HG03565 (cell line): ENCODE results near the gene ANKS6.

Source experiments
- ATAC-seq: cut with Tn5 transposase; IDR thresholded peaks from one replicate; pipeline ENCODE4 v1.9.1; 2021; ENCODE audit warnings: mild to moderate bottlenecking, moderate library complexity; ENCODE audit not compliant: unreplicated experiment

ANKS6 gene

DNA sequence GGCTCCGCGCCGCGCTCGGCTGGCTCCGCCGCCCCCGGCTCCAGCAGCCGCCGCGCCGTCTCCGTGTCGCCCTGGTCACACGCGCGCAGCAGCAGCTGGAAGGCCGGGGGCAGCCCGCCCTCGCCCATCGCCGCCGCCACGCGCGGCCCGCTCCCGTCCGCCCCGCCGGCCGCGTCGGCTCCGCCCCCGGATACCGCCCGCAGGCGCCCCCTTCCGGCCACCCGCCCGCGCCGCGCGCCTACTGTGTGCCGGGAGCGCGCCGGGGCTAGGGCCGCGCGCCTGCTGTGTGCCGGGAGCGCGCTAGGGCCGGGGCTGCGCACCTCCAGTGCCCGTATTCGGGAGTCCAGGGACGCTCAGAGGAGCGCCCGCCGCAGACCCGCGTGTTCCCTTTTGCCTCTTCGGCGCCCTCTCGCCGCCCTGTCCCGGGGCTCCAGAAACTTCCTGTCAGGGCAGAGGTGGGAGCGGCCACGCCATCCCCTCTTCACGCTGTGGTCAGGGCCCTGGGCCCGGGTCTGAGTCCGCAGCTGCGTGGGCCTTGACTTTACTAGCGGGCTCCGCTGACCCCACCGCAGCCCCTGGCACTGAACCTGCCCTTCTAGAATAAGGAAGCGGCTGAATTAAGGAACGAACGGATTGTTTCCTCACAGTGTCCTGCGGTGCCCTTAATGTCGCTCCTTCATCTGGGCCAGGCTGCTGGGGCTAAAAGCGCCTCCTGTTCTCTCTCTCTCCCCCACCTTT is at the start of gene ANKS6:
ANKS6 (minus strand) TSS at position 192 of the 738 bp plus-strand sequence; CDS start at position 128, 64 bp downstream.
- peak; percentile 72 for ATAC-seq

DNA sequence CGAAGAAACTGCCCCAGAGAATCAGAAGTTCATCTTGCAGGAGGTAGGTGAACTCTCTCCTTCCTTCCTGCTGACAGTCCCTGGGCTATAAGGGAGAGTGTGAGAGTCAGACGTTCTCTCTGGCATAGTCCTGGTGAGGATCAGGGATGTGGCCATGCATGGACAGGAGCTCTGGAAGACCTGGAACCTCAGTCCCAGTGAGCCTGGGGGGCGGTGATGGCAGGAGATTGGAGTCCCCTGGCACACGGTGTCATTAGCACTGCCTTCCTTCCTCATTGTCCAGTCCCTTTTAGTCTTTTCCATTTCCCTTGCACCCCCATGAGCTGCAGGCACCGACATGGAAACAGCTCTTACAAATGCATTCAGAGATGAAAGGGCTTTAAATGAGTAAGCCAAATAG is 49.7 kb upstream of the ANKS6 start:
- no peak for ATAC-seq

DNA sequence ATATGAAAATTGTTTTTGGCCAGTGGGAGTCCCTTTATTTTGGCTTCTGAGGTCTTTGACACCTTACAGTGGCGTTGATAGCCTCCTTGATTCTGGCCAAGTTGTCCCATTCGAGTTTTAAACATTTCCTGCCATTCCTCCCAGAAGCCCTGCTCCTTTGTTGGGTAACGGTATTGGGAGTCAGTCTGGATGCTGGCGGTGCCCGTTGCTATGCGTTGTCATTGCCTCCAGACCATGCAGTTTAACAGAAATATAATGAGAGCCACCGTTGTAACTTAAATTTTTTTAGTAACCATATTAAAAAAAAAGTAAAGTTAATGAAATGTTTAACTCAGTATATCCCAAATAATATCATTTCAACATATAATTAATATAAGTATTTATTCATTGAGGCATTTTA is 46.2 kb upstream of the ANKS6 start:
- ATAC-seq, result no peak

GRCh38 chr9:98839724-98840123 is 43.4 kb upstream of the ANKS6 start:
- ATAC-seq, result no peak

- no peak for ATAC-seq
These were observed 42.7 kb upstream of the ANKS6 start for GRCh38 chr9:98838868-98839565.

DNA sequence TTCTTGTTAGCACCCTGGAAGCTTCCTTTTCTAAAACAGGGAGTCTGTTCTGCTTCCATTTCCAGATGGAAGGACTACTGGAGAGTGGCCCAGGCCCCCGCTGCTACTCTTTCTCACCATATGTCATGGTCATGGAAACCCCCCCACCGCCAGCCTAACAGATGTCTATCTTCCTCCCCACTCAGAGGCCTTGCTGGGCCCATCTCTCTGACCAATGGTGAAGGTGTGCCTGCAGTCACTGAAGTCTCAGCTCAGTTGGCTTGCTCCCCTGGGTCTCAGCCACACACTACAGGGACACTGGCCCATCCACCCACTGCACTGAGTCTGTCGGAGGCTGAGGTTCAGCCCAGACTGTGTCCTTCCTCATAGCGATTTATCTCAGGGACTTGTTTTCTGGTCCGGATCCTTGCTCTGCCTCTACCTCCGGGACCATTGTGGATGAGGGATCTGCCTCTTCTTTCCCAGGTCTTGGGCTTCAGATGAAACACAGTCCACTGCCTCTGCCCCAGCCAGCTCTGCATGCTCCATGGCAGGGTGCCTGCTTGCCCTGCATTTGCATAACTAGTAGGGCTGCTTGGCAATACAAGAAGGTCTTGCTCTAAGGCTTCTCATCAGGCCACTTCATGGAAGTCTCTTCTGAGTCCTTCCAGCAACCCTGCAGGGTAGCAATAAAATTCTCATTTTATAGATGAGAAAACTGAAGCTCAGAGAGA is 42.0 kb upstream of the ANKS6 start:
- ATAC-seq, result no peak

DNA sequence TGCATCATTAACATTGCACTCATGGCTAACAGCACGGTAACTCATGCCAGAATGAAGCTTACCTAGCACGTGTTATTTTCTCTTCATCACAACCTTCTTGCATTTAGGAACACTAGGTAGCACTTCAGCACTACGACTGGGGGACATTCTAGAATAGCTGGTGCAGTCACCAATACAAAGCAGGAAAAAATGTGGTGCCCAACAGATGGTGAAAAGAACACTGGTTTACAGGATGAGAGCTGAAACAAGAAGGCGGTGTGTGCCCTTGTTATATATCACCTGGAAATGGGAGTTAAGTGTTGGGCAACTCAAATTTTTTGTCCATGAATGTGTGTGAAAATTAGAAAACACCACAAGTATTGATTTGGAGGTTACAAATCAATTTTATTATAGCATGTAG is 41.2 kb upstream of the ANKS6 start:
- ATAC-seq, result no peak

DNA sequence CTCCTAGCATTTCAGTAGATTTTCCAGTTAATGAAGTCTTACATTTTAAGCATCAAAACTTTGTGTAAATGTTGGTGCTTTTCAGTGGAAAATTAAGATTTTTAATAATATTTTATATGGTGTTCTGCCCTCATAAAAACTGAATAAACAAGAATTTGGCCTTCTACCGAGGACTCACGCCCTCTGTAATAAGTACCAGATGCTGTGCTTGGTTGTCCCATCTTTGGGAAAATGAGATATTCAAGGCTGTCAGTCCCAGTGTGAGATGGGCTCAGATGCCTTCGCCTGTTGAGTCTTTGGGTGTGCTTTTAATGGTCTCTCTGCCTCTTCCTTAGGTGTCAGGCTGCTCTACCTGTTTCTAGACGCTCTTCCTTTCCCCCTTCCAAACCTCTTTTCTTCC is 39.9 kb upstream of the ANKS6 start:
- no peak for ATAC-seq

GRCh38 chr9:98834386-98834785 is 38.0 kb upstream of the ANKS6 start:
- no peak for ATAC-seq

DNA sequence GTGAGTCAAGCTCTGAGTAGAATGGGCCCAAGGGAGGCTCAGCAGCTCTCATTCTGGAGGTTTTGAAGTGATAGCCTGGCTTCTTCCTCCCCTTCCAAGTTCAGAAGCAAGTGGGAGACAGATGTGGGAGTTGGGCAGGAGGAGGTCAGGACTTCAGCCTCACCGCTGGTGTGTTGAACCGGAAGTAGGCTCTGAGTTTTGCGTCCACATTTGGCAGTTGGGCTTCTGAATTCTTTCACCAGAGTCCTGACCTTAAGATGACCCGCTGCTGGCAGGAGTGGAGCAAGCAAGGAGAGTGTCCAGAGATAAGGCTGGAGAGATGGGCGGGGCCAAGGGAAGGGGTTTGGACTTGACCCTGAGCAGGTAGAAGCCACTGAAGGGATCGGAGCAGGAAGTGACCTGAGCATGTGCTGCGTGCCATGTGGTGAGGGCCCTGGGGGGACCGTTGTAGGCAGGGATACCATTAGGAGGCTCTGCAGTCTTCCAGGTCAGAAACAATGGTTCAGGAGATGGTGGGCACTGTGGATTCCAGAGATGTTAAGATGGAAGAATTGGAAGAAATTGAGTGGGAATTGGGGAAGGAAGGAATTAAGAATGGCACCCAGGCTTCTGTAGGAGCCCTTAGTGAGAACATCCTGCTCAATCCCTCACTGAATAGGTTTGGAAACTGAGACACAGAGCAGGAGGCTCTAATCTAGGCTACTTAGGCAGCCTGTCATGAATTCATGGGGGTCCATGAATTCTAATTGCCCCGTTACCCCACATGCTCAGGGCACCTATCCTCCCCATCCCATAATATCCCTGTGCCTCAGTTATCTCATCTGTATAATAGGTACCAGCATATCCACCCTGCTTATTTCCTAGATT is 37.0 kb upstream of the ANKS6 start:
- ATAC-seq, result no peak

DNA sequence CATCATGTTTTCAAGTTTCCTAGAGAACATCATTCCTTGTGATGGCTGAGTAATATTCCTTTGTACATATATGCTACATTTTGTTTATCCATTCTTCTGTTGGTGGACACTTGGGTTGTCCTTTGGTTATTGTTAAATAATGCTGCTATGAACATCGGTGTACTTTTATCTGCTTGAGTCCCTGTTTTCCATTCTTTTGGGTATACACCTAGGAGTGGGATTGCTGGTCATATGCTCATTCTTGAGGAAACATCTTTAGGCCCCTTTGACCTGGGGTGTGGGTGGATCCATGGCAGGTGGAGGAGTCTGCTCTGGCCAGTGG is 36.4 kb upstream of the ANKS6 start:
- ATAC-seq, result no peak

- no peak for ATAC-seq
These were observed 35.3 kb upstream of the ANKS6 start for GRCh38 chr9:98831696-98832095.

- no peak for ATAC-seq
These were observed 34.2 kb upstream of the ANKS6 start for GRCh38 chr9:98830554-98830953.

DNA sequence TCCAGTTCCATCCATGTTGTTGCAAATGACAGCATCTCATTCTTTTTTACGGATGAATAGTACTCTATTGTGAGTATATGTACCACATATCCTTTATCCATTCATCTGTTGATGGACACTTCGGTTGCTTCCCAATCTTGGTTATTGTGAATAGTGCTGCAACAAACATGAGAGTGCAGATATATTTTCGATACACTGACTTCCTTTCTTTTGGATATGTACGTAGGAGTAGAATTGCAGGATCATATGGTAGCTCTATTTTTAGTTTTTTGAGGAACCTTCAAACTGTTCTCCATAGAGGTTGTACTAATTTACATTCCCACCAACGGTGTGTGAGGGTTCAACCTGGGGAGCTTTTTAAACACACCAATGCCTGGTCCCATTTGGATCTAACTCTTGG is 33.4 kb upstream of the ANKS6 start:
- ATAC-seq, result no peak

- ATAC-seq, result no peak
These were observed 30.4 kb upstream of the ANKS6 start for GRCh38 chr9:98826716-98827115.

DNA sequence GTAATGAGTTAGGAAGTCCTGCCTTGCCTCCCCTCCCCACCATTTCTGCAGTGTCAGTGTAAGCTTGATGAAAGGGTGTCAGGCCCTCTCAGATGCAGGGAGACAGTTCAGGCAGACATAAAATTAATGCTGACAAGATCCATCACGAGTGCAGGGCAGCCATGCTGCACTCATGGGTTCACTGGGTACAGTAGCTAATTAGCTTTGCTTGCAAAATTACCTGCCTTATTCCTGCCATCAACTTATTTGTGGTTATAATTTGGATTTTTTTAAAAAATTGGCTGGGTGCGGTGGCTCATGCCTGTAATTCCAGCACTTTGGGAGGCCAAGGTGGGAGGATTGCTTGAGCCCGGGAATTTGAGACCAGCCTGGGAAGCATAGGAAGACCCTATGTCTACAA is 29.1 kb upstream of the ANKS6 start:
- no peak for ATAC-seq

GRCh38 chr9:98823666-98824334 is 27.4 kb upstream of the ANKS6 start:
- ATAC-seq, result no peak

- no peak for ATAC-seq
These were observed 26.3 kb upstream of the ANKS6 start for GRCh38 chr9:98822661-98823060.

- ATAC-seq, result no peak
These were observed 25.5 kb upstream of the ANKS6 start for GRCh38 chr9:98821831-98822230.

DNA sequence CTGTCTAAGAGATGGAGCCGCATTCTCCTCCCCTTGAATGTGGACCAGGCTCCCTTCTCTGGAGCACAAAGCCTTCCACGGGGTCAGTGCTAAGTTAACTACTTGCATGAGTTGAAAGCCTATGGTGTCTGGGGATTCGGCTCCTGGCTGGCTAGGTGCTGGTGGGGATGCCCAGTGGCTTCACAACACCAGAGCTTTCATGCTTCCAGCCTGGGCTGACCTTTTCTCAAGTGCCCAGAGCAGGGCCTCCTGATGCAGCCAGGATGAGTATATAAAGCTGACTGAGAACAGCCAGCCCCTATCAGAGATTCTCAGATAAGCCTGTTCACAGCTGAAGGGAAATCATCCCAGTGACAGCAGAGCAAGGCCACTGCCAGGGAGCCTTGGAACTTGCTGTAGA is 22.9 kb upstream of the ANKS6 start:
- no peak for ATAC-seq

DNA sequence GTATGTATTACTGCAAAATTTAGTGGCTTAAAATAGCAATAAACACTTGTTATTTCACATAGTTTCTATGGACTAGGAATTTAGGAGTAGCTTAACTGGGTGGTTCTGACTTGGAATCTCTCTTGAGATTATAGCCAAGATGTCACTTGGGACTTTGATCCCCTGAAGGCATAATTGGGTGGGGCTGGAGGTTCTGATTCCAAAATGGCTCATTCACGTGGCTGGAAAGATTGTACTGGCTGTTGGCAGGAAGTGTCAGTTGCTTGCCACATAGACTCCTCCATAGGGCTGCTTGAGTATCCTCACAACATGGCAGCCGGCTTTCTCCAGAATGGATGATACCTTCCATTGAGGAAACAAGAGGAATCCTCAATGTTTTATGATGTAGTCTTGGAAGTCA is 22.4 kb upstream of the ANKS6 start:
- no peak for ATAC-seq
